Measurements from ENCODE around the gene RNF32. TPM values are rescaled to one million over a fixed set of nuclear protein-coding genes. Genes with fewer than 3 reads are reported as not detected.

Gene RNF32
- total and polyA plus RNA-seq, 2 of the 13 experiments (the other 11 are each of a cell fraction or from before 2014, with no cell fraction given) = not detected

DNA sequence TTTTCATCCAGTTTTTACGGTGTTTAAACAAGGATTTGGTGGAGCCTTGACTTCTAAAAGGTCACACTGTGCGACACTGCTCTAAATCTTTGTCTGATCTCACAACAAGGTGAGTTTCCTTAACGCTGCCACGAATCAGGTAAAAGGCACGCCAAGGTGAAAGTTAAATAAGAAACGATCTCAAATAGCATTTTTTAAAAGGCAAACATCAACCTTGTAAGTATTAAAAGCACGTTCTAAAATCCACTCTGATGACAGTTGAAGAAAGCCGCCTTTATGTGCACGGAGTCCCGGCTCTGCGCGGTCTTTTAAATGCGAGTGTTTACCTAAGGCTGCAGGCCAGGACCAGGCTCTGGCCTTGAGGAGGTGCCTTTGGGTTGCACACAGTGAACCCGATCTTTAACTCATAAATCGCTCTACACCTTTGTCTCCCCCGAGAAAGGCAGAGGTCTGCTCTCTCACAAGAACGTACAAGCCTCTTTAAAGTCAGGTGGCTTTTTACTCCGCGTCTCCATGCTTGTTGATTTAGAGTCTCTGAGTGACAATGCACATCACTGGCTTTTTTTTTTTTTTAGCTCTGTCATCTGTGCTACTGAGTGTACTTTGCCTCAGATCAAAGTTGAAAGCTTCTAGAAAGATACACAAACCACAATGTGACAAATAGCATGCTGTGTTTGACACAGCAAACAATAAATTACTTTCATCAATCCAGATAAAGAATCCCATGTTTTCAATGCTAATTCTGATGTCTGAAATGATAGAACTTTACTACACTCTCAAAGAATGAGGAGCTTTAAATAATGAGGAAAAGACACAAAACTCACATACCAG lies 25.9 kb upstream of the RNF32 start (continued):
- TF ChIP-seq, protein P1, sequence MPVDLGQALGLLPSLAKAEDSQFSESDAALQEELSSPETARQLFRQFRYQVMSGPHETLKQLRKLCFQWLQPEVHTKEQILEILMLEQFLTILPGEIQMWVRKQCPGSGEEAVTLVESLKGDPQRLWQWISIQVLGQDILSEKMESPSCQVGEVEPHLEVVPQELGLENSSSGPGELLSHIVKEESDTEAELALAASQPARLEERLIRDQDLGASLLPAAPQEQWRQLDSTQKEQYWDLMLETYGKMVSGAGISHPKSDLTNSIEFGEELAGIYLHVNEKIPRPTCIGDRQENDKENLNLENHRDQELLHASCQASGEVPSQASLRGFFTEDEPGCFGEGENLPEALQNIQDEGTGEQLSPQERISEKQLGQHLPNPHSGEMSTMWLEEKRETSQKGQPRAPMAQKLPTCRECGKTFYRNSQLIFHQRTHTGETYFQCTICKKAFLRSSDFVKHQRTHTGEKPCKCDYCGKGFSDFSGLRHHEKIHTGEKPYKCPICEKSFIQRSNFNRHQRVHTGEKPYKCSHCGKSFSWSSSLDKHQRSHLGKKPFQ (CRISPR knock-in tag; IDR thresholded peaks at IDR 0.05; ENCODE audit: insufficient replicate concordance) = no peak
- TF ChIP-seq ZNF224 (CRISPR knock-in tag; IDR thresholded peaks at IDR 0.05) (no peak), TOE1 (CRISPR knock-in tag; IDR thresholded peaks at IDR 0.05) (0 out of 2 replicates have a peak, but pooled peaks have one; percentile 23), PITX1 (CRISPR knock-in tag; IDR thresholded peaks at IDR 0.05) (peak; percentile 95), SP4 (CRISPR knock-in tag; IDR thresholded peaks at IDR 0.05) (no peak), ZNF569 (CRISPR knock-in tag; IDR thresholded peaks at IDR 0.05; ENCODE audit: borderline replicate concordance) (no peak), ZNF879 (CRISPR knock-in tag; IDR thresholded peaks at IDR 0.05) (no peak), MYC (CRISPR knock-in tag; IDR thresholded peaks at IDR 0.05; ENCODE audit: borderline replicate concordance) (peak; percentile 49), ZNF331 (CRISPR knock-in tag; IDR thresholded peaks at IDR 0.05) (peak; percentile 42), ZFP37 (CRISPR knock-in tag; IDR thresholded peaks at IDR 0.05; ENCODE audit: borderline replicate concordance) (no peak), ZNF10 (CRISPR knock-in tag; IDR thresholded peaks at IDR 0.05; ENCODE audit: borderline replicate concordance, low read depth) (no peak), TBL1XR1 (IDR thresholded peaks at IDR 0.05; ENCODE audit: borderline replicate concordance, low read length, partially characterized antibody) (peak; percentile 81), NAIF1 (CRISPR knock-in tag; IDR thresholded peaks at IDR 0.05; ENCODE audit: borderline replicate concordance) (0 out of 2 replicates have a peak, but pooled peaks have one; percentile 58), ZNF160 (CRISPR knock-in tag; IDR thresholded peaks at IDR 0.05) (no peak; the same call in 1 of the 2 replicates)
- TF ChIP-seq, protein P2, sequence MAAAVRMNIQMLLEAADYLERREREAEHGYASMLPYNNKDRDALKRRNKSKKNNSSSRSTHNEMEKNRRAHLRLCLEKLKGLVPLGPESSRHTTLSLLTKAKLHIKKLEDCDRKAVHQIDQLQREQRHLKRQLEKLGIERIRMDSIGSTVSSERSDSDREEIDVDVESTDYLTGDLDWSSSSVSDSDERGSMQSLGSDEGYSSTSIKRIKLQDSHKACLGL (CRISPR knock-in tag; IDR thresholded peaks at IDR 0.05) = no peak
- TF ChIP-seq, protein P3, sequence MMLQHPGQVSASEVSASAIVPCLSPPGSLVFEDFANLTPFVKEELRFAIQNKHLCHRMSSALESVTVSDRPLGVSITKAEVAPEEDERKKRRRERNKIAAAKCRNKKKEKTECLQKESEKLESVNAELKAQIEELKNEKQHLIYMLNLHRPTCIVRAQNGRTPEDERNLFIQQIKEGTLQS (CRISPR knock-in tag; IDR thresholded peaks at IDR 0.05) = peak; percentile 27; the same call in 1 of the 2 replicates
- TF ChIP-seq, protein P4, sequence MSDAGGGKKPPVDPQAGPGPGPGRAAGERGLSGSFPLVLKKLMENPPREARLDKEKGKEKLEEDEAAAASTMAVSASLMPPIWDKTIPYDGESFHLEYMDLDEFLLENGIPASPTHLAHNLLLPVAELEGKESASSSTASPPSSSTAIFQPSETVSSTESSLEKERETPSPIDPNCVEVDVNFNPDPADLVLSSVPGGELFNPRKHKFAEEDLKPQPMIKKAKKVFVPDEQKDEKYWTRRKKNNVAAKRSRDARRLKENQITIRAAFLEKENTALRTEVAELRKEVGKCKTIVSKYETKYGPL (CRISPR knock-in tag; IDR thresholded peaks at IDR 0.05) = 0 out of 2 replicates have a peak, but pooled peaks have one; percentile 41
- TF ChIP-seq, protein P5, sequence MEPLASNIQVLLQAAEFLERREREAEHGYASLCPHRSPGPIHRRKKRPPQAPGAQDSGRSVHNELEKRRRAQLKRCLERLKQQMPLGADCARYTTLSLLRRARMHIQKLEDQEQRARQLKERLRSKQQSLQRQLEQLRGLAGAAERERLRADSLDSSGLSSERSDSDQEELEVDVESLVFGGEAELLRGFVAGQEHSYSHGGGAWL (CRISPR knock-in tag; IDR thresholded peaks at IDR 0.05) = 0 out of 2 replicates have a peak, but pooled peaks have one; percentile 52
- TF ChIP-seq, protein P6, sequence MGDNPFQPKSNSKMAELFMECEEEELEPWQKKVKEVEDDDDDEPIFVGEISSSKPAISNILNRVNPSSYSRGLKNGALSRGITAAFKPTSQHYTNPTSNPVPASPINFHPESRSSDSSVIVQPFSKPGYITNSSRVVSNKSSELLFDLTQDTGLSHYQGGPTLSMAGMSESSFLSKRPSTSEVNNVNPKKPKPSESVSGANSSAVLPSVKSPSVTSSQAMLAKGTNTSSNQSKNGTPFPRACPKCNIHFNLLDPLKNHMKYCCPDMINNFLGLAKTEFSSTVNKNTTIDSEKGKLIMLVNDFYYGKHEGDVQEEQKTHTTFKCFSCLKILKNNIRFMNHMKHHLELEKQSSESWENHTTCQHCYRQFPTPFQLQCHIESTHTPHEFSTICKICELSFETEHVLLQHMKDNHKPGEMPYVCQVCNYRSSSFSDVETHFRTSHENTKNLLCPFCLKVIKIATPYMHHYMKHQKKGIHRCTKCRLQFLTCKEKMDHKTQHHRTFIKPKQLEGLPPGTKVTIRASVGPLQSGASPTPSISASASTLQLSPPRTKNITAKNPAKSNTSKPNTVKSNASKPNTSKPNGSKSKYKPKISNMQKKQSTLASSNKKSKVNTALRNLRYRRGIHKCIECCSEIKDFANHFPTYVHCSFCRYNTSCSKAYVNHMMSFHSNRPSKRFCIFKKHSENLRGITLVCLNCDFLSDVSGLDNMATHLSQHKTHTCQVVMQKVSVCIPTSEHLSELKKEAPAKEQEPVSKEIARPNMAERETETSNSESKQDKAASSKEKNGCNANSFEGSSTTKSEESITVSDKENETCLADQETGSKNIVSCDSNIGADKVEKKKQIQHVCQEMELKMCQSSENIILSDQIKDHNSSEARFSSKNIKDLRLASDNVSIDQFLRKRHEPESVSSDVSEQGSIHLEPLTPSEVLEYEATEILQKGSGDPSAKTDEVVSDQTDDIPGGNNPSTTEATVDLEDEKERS (CRISPR knock-in tag; IDR thresholded peaks at IDR 0.05) = peak; percentile 74; the same call in 1 of the 2 replicates
- TF ChIP-seq, protein P7, sequence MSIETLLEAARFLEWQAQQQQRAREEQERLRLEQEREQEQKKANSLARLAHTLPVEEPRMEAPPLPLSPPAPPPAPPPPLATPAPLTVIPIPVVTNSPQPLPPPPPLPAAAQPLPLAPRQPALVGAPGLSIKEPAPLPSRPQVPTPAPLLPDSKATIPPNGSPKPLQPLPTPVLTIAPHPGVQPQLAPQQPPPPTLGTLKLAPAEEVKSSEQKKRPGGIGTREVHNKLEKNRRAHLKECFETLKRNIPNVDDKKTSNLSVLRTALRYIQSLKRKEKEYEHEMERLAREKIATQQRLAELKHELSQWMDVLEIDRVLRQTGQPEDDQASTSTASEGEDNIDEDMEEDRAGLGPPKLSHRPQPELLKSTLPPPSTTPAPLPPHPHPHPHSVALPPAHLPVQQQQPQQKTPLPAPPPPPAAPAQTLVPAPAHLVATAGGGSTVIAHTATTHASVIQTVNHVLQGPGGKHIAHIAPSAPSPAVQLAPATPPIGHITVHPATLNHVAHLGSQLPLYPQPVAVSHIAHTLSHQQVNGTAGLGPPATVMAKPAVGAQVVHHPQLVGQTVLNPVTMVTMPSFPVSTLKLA (IDR thresholded peaks at IDR 0.05) = peak; percentile 61; the same call in 1 of the 2 replicates

Data from HepG2 (cell line).